ENCODE data around the gene MBTD1. TPM values are rescaled to one million over a fixed set of nuclear protein-coding genes. Genes with fewer than 3 reads are reported as not detected.

The MBTD1 gene
- total and polyA plus RNA-seq, 2 of the 8 experiments (the other 6 are each of a cell fraction or from before 2014, with no cell fraction given), result 20.3 to 51.4 TPM

DNA sequence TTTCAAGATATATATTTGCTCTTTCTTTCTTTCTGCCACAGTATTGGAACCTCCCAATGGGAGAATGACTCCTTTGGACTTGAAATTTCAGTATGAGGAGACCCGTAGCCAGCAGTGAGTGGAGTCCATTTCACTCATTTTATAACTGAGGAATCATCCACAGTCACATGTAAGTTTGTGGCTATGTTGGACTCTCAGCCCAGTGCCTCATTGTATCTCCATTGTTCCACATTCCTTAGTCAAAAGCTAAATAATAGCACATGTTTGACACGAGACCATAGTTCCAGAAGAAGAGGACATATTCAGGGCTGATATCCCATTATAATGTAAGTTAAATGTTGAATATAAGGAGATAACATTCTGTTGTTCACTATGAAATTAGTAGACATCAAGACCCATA is 126.5 kb downstream of the MBTD1 start (continued):
- TF ChIP-seq, protein P1, sequence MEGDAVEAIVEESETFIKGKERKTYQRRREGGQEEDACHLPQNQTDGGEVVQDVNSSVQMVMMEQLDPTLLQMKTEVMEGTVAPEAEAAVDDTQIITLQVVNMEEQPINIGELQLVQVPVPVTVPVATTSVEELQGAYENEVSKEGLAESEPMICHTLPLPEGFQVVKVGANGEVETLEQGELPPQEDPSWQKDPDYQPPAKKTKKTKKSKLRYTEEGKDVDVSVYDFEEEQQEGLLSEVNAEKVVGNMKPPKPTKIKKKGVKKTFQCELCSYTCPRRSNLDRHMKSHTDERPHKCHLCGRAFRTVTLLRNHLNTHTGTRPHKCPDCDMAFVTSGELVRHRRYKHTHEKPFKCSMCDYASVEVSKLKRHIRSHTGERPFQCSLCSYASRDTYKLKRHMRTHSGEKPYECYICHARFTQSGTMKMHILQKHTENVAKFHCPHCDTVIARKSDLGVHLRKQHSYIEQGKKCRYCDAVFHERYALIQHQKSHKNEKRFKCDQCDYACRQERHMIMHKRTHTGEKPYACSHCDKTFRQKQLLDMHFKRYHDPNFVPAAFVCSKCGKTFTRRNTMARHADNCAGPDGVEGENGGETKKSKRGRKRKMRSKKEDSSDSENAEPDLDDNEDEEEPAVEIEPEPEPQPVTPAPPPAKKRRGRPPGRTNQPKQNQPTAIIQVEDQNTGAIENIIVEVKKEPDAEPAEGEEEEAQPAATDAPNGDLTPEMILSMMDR (IDR thresholded peaks at IDR 0.05; ENCODE audit: control extremely low read depth in 1 of 3, insufficient read depth in 1 of 3, low read depth in 1 of 3, low read length in 3 of 3), result no peak
- TF ChIP-seq POLR2A (IDR thresholded peaks at IDR 0.05; ENCODE audit: control extremely low read depth in 1 of 2, low read depth in 2 of 2, low read length in 2 of 2), result no peak
